ENCODE measurements around the gene COPRS. TPM values are rescaled to one million over a fixed set of nuclear protein-coding genes. Genes with fewer than 3 reads are reported as not detected.

Gene COPRS
- total and polyA plus RNA-seq, 2 experiments from 2014 or later = 51.5 to 62.6 TPM

DNA sequence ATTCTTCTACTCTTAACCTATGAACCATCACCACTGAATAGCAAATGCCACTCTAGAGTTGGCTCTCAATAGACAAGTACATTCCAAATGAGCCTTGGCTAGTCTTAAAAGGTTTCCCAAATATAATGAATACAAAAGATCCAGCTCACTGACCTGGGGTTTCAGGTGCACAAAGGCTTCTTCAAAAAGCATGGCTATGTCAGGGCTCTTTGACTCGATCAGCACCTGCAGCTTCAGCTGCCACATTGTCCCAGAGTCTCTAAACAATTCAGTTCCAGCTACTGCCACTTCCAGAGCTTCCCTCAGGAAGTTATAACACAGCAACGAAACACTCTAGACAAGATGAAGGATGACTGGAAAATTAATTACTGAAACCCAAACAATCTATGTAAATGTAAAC is 16.0 kb upstream of the COPRS start:
- Mint-ChIP-seq H3K27me3 (ENCODE audit: insufficient read depth, low read depth, poor library complexity) (no peaks in the 10 kb centered on the region), H3K4me3 (no peak overlapping the region), H3K9me3 (no peaks in the 10 kb centered on the region; the same call in 2 of the 3 replicates), H3K36me3 (ENCODE audit: low read depth) (peaks cover 79% of the 10 kb centered on the region), H3K4me1 (no peaks in the 10 kb centered on the region), H3K27ac (no peak overlapping the region)
- no peak overlapping the region for H3K4me2 ChIP-seq
- no peaks in the 10 kb centered on the region for H3K9me2 ChIP-seq (ENCODE audit: insufficient read depth)
- peaks cover 81% of the 10 kb centered on the region for H3K36me3 ChIP-seq (ENCODE audit: insufficient read depth)
- no peaks in the 10 kb centered on the region for H3K27me3 ChIP-seq (ENCODE audit: insufficient read depth)
- no peak overlapping the region for H3K27ac ChIP-seq (ENCODE audit: low read depth)
- H3K4me1 ChIP-seq (ENCODE audit: insufficient read depth) = no peaks in the 10 kb centered on the region
- DNase-seq (ENCODE audit: low spot score) (no peak), ATAC-seq (no peak)
- peaks cover 4% of the 10 kb centered on the region; the same call in 1 of the 2 replicates for H4K20me1 ChIP-seq (replicated peaks; ENCODE audit: insufficient read depth)
- no peaks in the 10 kb centered on the region for H3K79me2 ChIP-seq (replicated peaks; ENCODE audit: insufficient read depth)
- H2AFZ ChIP-seq = no peak overlapping the region
- H3F3A ChIP-seq (replicated peaks; ENCODE audit: low read depth) = no peaks in the 10 kb centered on the region
- no peak for TF ChIP-seq JUNB (IDR thresholded peaks at IDR 0.05; ENCODE audit: unreplicated experiment)
- TF ChIP-seq, protein P1, sequence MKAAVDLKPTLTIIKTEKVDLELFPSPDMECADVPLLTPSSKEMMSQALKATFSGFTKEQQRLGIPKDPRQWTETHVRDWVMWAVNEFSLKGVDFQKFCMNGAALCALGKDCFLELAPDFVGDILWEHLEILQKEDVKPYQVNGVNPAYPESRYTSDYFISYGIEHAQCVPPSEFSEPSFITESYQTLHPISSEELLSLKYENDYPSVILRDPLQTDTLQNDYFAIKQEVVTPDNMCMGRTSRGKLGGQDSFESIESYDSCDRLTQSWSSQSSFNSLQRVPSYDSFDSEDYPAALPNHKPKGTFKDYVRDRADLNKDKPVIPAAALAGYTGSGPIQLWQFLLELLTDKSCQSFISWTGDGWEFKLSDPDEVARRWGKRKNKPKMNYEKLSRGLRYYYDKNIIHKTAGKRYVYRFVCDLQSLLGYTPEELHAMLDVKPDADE (IDR thresholded peaks at IDR 0.05) = no peak
- no peak for TF ChIP-seq NANOG (IDR thresholded peaks at IDR 0.05; ENCODE audit: borderline replicate concordance)
- TF ChIP-seq ZNF331 (CRISPR knock-in tag; IDR thresholded peaks at IDR 0.05; ENCODE audit: low read depth) = no peak
- no peak for TF ChIP-seq CREB1 (CRISPR knock-in tag; IDR thresholded peaks at IDR 0.05; ENCODE audit: low read depth)
- no peak for TF ChIP-seq EZH2 (IDR thresholded peaks at IDR 0.05; ENCODE audit: low read depth, unreplicated experiment)
- H3K4me3 ChIP-seq = no peak overlapping the region

DNA sequence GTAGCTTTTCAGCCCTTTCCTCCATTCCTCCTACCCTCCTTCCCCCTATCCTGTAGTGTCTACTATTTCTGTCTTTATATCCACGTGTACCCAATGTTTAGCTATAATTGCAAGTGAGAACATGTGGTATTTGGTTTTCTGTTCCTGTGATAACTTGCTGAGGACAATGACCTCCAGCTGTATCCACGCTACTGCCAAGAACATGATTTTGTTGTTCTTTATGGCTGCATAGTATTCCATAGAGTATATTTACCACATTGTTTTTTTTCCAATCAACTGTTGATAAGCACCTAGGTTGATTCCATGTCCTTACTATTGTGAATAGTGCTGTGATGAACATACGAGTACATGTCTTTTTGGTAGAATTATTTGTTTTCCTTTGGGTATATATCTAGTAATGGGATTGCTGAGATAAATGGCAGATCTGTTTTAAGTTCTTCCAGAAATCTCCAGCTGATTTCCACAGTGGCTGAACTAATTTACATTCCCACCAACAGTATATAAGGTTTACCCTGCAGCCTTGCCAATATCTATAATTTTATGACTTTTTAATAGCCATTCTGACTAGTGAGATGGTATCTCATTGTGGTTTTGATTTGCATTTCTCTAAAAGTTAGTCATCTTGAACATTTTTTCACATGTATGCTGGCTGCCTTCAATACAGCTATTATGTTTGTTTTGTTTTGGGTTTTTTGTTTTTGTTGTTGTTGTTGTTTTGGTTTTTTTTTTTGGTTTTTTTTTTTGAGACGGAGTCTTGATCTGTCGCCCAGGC is 10.9 kb upstream of the COPRS start:
- Mint-ChIP-seq H3K9me3 (no peaks in the 10 kb centered on the region; the same call in 2 of the 3 replicates), H3K27me3 (ENCODE audit: insufficient read depth, low read depth, poor library complexity) (no peaks in the 10 kb centered on the region), H3K27ac (no peak overlapping the region), H3K4me3 (no peak overlapping the region), H3K4me1 (no peaks in the 10 kb centered on the region), H3K36me3 (ENCODE audit: low read depth) (peaks cover 83% of the 10 kb centered on the region)
- Histone ChIP-seq H3K4me2 (no peak overlapping the region), H3F3A (replicated peaks; ENCODE audit: low read depth) (0 out of 2 replicates have a peak, but pooled peaks cover 4% of the 10 kb centered on the region), H3K4me1 (ENCODE audit: insufficient read depth) (no peaks in the 10 kb centered on the region), H3K36me3 (ENCODE audit: insufficient read depth) (peaks cover 71% of the 10 kb centered on the region), H4K20me1 (replicated peaks; ENCODE audit: insufficient read depth) (peaks cover 6% of the 10 kb centered on the region; the same call in 1 of the 2 replicates), H2AFZ (no peak overlapping the region), H3K79me2 (replicated peaks; ENCODE audit: insufficient read depth) (no peaks in the 10 kb centered on the region), H3K27me3 (ENCODE audit: insufficient read depth) (no peaks in the 10 kb centered on the region), H3K9me2 (ENCODE audit: insufficient read depth) (no peaks in the 10 kb centered on the region), H3K4me3 (no peak overlapping the region), H3K27ac (ENCODE audit: low read depth) (no peak overlapping the region)
- ATAC-seq (no peak), DNase-seq (ENCODE audit: low spot score) (no peak)
- TF ChIP-seq, protein P1 (IDR thresholded peaks at IDR 0.05) = no peak
- TF ChIP-seq POLR2AphosphoS5 (IDR thresholded peaks at IDR 0.05; ENCODE audit: low read depth) (no peak), STAT1 (IDR thresholded peaks at IDR 0.05; ENCODE audit: unreplicated experiment) (no peak), CREB1 (CRISPR knock-in tag; IDR thresholded peaks at IDR 0.05; ENCODE audit: low read depth) (no peak), NANOG (IDR thresholded peaks at IDR 0.05; ENCODE audit: borderline replicate concordance) (no peak), EZH2 (IDR thresholded peaks at IDR 0.05; ENCODE audit: low read depth, unreplicated experiment) (no peak)
- TF ChIP-seq, protein P2, sequence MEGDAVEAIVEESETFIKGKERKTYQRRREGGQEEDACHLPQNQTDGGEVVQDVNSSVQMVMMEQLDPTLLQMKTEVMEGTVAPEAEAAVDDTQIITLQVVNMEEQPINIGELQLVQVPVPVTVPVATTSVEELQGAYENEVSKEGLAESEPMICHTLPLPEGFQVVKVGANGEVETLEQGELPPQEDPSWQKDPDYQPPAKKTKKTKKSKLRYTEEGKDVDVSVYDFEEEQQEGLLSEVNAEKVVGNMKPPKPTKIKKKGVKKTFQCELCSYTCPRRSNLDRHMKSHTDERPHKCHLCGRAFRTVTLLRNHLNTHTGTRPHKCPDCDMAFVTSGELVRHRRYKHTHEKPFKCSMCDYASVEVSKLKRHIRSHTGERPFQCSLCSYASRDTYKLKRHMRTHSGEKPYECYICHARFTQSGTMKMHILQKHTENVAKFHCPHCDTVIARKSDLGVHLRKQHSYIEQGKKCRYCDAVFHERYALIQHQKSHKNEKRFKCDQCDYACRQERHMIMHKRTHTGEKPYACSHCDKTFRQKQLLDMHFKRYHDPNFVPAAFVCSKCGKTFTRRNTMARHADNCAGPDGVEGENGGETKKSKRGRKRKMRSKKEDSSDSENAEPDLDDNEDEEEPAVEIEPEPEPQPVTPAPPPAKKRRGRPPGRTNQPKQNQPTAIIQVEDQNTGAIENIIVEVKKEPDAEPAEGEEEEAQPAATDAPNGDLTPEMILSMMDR (conservative IDR thresholded peaks at IDR 0.05; ENCODE audit: low read depth in 2 of 2) = no peak
- TF ChIP-seq, protein P3, sequence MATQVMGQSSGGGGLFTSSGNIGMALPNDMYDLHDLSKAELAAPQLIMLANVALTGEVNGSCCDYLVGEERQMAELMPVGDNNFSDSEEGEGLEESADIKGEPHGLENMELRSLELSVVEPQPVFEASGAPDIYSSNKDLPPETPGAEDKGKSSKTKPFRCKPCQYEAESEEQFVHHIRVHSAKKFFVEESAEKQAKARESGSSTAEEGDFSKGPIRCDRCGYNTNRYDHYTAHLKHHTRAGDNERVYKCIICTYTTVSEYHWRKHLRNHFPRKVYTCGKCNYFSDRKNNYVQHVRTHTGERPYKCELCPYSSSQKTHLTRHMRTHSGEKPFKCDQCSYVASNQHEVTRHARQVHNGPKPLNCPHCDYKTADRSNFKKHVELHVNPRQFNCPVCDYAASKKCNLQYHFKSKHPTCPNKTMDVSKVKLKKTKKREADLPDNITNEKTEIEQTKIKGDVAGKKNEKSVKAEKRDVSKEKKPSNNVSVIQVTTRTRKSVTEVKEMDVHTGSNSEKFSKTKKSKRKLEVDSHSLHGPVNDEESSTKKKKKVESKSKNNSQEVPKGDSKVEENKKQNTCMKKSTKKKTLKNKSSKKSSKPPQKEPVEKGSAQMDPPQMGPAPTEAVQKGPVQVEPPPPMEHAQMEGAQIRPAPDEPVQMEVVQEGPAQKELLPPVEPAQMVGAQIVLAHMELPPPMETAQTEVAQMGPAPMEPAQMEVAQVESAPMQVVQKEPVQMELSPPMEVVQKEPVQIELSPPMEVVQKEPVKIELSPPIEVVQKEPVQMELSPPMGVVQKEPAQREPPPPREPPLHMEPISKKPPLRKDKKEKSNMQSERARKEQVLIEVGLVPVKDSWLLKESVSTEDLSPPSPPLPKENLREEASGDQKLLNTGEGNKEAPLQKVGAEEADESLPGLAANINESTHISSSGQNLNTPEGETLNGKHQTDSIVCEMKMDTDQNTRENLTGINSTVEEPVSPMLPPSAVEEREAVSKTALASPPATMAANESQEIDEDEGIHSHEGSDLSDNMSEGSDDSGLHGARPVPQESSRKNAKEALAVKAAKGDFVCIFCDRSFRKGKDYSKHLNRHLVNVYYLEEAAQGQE (IDR thresholded peaks at IDR 0.05; ENCODE audit: unreplicated experiment) = no peak

All from GM23338 (cell line).